CD4-positive, alpha-beta T cell treated with Interleukin-15 for 4 hours (primary cell): ENCODE data around the gene MARCHF9.

ENCODE experiments used
- DNase-seq: peaks from one replicate; pipeline ENCODE4 v3.0.0-alpha.2; 2020; ENCODE audit warnings: low spot score

Gene MARCHF9

DNA sequence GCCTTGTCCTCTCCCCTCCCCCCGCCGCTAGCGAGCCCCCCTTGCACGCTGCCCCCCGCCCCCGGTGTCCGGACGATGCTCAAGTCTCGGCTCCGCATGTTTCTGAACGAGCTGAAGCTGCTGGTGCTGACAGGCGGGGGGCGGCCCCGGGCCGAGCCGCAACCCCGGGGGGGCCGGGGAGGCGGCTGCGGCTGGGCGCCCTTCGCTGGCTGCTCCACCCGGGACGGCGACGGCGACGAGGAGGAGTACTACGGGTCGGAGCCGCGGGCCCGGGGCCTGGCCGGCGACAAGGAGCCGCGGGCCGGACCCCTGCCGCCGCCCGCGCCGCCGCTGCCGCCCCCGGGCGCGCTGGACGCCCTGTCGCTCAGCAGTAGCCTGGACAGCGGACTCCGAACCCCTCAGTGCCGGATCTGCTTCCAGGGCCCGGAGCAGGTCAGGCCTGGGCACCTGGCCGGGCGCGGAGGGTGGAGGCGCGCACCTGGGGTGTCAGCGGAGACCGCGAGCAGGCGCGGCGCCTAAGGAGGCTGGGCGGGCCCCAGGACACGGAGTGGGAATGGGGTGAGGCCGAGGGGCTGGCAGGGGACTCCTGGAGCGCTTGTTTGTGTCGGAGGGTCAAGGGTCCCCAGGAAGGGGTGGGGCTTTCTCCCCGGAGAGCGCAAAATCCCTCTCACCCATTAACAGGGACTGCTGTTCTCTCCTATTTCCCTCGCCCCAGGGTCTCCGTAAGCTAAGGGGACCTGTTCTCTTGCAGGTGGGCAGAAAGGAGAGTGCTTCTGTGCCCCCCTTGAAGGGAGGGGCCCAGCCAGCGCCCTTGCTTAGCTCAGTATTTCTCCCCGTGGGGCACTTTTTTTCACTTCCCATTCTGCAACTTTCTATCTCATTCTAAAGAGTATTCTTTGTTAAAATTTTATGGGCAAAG, 810 bp downstream of the MARCHF9 start:
- no peak for DNase-seq

DNA sequence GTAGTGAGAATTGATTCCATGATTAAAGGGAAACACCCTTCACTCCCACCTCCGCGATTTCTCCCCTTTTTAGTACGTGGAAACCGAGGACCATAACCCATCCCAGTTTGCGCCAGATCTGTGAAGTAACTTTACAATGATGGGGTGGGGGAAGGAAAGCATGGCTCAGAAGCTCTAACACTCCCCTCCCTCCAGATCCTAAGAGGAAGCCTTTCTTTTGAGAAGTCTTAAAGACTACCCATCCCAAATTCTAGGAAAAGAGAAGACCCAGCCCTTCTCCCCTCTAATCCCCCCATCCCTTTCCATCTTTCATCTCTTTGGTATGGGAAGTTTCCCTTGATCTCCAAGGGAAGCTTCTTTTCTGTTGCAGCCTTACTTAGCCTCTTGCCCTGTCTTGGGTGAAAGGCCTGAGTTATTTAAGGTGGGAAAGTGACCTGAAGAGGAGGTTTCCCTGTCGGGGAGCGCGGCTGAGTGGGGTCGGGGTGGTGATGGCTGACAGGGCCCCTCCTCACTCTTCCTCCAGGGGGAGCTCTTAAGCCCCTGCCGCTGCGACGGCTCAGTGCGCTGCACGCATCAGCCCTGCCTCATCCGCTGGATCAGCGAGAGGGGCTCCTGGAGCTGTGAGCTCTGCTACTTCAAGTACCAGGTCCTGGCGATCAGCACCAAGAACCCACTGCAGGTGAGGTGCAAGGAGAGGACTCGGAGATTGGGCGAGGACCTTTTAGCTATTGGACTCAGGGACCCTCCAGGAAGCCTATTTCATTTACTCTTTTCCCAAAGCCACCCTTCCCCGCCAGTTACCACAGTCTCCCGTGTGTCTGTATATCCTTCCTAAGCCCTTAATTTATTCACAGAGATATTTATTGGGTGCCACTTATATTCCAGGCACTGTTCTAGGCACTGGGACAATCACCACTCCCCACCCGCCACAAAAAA, 1.8 kb downstream of the MARCHF9 start:
- DNase-seq = peak; percentile 73

DNA sequence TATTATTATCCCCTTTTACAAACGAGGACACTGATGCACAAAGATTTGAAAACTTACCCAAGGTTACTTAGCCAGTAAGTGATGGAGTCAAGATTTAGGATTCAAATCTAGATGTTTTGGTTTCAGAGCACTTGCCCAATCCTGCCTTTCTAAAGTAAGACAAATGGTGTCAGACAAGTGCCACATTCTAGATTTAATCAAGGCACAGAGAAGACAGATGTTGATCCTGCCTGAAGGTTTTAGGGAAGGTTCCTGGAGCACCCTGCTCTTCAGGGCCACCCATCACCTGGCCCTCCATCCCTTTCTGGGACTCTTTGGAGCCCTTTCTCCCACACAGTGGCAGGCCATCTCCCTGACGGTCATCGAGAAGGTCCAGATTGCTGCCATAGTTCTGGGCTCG, 2.9 kb downstream of the MARCHF9 start:
- DNase-seq = no peak

DNA sequence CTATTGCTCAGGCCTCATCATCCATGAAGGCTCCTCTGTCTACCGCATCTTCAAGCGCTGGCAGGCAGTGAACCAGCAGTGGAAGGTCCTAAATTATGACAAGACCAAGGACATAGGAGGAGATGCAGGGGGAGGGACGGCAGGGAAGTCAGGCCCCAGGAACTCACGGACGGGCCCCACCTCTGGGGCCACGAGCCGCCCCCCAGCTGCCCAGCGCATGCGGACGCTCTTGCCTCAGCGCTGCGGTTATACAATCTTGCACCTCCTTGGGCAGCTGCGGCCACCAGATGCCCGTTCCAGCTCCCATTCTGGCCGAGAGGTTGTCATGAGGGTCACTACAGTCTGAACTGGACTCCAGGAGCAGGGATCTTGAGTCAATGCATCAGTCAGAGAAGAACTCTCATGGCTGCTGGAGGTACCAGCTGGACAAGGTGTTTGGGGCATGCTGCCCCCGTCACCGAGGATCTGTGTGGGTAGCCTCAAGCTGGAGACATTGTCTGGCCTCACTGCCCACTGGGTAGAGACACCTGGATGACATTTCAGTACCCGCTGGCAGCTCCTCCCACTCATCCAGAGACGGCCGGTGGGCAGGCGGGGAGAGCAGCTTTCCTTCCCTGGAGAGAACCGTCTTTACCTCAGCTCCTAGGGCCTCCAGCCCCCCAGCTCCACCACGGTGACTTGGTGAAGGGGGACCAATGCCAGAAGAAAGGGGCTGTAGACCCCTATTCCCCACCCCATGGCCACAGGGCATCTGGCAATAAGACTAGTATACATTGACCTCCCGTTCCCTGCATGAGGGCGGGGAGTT, 3.9 kb downstream of the MARCHF9 start:
- no peak for DNase-seq

DNA sequence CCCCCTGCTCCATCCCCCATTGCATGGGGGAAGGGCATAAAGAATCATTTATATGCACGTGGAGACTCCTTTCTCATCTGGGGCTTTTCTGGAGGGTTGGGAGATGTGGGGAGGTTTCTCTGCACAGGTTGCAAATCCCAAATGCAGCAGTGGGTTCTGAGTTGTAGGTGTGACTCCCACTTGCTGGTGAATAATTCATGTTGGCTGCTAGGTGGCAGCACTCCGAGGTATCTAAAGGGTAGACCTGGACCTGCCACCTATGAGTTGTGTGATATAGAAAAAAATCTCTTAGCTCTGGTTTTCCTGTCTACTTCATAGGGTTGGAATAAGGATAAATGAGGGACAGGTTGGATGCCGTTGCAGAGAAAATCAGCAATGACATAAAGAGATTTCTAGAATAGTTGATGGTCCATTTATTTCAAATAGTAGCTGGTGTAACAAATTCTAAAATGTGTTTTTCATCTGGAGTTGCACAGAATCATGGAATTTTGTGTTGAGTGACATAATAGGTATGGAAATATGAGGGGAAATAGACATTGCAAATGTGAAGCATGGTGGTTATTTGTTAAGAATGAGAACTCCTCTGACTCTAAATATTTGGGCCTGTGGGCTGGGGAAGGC, 4.6 kb downstream of the MARCHF9 start:
- DNase-seq = peak; percentile 57

DNA sequence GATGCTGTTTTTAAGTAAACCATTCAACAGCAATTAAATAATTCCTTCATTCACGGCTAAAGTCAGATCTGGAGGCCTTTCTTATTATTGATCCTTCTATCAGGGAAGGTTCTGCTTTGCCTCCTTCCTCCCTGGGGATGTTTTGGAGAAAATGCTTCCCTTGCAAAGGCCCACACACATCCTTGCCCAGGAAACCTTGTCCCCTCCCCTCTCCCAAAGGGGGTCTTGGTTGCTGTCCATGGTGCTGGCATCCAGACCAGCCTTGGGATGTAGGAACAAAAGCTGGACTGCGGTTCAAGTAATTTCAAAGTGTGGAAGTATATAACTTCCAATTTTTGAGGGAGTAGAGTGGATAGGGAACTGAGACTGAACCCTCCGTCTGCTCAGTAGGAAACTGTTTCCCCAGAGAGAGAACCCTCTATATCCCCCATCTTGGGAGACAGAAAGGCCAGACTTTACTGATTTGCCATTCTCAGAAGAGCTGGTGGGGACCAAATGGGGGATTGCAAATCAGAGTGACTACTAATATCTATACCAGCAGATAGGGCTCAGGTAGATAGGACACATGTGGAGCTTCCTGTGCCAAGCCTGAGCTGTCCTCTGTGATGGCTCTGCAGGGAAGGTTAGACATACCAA, 5.6 kb downstream of the MARCHF9 start:
- DNase-seq = no peak

DNA sequence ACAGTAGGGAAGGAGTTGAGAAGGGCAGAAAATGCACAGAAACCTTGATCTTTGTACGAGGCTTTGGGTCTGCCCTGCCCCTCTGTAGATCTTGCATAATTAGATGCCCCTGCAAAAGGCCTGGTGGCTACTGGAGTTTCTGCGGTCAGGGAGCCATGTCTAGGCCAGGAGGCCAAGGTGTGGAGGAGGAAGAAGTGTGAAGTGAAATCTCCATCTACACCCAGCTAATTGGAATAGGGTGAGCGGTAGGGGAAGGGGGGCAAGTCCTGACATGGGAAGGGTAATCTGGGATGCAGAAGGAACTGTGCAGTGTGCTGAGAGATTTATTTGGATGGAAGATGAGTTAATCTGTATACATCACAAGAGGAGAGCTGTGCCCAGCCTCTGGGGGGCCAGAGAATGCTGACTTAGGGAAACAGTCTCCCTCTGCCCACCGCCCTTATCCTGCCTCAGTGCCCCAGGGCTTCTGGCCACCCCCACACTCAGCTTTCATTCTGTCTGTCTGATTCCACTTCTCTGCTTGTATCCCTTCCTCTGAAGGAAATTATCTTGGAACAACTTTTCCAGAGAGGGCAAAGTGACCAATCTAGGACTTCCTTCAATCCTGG, 6.6 kb downstream of the MARCHF9 start:
- no peak for DNase-seq

DNA sequence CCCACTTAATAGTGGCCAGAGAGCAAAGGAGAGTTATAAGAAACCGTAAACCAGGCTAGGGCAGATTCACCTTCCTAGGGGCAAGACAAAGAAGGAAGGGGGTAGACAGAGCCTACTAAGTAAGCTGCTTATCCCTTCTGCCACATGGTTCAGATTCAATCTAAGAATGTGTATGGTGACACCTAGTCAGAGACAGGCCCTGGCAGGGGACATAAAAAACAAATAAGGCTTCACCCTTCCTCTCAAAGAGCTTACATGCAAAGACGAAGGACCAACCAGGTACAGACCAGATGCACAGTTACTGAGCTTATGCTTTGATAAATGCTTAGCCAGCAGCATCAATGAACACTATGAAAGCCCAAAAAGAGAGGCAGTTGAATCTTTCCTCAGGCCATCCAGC, 7.6 kb downstream of the MARCHF9 start:
- no peak for DNase-seq

DNA sequence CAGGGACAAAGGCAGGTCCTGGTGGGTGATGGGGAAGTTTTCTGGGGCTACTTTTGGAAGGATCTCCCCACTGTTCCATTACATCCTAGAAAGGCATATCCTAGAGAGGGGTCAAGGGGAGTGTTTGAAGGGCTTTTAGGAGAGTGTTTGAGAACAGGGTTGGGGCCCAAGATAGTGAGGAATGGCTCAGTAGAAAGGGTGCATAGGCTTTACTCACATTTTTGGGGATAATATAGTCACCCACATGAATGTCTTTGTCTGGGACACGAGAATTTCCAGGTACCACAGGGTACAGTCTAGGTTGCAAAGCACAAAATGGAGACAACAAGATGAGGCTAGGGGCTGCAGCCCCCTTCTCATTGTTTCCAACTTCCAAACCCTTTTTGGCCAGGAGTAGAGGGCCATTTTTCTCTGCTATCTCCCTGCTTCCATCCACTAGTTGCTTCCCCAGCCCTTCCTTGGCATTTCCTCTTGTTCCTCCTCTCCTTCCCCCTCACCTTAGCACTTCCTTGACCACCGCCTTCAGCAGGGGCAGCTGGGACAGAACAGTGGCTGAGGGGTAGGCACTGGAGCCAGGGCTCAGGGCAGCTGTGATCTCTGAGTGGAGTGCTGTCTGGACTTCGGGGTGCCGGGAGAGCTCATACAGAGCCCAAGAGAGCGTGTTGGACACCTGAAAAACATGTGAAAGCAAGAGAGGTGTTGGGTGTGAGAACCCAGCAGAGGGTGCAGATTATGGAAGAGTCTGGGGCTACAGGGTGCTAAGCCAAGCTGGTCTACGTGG, 9.2 kb downstream of the MARCHF9 start:
- no peak for DNase-seq

DNA sequence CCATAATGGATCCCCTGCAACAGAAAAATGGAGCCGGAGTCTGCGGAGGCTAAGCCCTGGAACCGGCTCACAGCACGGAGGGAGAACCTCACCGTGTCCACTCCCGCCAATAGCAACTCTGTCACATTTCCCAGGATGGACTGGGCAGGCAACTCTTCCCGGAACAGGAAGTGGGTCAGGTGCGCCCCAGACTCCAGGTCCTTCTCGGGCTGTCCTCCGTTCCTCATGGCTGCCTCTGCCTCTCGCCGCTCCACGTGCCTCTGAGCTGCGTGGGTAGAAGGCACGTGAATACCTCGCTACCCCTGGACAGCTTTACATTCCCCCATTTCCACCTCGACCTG, 9.7 kb downstream of the MARCHF9 start:
- no peak for DNase-seq

DNA sequence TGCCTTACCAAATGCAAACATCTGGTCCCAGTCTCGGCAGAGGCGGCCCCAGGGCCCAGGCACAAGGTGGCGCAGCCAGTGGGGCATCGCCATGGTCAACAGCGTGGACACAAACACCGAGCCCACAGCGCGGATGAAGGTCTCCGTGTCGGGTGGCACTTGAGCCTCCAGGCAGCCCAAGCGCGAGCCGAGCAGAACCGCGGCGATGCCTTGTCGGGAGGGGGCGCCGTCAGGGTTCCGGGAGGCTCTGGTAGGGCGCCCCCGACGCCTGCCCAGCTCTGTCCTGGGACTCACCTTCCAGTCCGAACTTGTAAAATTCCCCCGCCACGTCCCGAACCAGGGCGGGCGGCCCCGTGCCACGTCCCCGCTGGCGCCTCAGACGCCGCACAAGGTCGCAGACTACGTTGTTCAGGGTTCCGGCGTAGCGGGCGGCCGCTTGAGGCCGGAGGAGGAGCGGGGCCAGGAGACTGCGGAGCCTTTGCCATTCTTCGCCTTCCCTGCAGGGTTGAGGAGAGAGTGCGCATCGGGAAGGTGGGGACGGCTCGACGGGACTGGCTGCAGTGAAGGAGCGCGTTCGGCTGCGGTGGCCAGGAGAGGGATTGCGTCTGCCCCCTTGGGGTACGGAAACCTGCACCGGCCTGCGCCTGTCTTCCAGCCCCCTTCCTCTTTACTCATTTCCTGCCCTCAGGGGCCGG, 10.2 kb downstream of the MARCHF9 start:
- DNase-seq = peak; percentile 40

DNA sequence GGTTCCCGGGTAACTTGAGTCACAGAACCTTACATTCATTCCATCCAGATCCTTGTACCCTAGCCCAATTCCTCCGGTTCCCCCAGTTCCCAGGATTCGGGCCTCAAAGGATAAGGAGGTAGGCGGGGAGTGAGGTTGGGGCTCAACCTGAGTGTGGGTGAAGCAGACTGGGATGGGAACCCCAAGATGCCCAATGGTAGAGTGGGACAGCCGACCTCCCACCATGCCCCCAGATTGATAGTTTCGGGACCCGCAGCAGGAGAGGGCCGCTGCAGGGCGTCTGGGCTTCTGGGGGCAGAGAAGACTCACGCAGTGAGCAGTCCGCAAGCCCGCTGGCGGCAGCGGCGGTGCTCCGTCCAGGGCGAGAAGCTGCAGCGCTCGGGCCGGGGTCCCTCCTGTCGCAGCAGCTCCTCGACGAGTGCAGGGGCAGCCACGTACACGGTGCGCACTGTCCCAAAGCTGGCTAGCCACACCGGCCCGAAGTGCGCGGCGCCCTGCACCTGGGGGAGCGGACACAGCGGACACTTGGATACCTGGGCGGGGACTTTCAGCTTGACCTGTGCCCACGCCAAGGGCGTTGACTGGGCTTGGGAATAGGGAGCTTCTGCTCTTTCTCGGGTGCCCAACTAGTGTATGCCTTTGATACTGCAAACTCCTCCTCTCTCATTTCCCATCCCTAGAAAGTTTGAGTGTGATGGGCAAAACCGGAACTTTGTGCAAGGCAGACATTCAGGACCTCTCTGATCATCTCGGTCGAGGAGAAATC, 11.0 kb downstream of the MARCHF9 start:
- no peak for DNase-seq

DNA sequence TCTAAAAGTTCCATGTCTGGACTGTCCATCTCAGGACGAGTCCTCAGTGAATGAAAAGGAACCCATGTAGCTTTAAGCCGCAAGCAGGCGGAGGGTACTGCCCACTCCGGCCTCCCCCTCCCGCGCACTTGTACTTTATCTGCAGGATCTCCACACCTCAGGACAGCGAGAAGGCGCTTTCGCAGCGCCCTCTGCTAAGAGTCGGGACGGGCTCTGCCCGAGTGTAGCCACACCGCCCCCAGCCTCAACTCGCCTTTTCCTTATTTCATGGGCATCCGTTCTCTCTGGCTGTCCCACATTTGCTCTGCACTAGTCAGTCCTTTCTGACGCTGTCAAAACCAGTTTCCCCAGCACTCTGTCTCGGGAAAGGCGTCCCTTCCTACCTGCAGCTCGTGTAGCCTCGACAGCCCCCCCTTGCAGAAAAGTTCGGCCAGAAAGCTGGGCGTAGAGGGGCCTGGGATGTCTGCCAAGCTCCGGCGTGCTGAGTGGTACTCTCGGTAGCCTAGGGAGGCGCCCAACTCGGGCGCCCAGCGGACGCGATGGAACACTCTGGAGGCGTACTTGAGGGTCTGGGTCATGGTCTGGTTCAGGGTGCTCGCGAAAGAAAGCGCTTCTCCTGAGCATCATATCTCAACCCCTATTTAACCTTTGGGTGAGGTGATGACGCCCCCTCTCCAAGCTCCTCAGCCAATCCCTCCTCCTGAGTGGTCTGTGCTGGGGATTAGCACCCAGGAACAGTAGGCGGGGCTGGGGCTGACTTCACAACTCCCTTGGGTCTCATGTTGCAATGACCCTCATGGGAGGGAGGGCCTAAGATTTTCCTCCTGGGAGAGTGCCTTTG, 11.8 kb downstream of the MARCHF9 start, which contains the start of gene CYP27B1:
Gene CYP27B1 (minus strand): TSS at position 615 of the 841 bp plus-strand sequence. CDS start 37 bp downstream, at position 578.
- DNase-seq = no peak

DNA sequence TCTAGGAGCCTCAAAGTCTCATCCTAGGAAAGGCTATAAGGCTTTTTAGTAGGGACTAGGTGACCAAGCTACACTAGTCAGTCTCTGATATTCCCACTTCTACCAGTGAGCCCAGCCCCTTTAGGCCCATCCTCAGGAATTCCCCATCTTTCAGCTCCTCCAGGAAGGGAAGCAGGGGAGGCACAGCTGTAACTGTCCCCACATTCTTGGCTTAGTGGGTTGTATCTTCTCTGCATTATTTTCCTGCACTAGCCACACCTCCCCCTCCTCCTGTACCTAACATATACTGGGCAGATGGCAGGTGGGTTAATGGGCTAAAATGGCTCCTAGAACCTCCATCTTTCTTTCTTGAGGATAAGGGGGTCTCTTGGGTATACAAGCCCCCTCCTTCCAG, 12.4 kb downstream of the MARCHF9 start:
- no peak for DNase-seq

DNA sequence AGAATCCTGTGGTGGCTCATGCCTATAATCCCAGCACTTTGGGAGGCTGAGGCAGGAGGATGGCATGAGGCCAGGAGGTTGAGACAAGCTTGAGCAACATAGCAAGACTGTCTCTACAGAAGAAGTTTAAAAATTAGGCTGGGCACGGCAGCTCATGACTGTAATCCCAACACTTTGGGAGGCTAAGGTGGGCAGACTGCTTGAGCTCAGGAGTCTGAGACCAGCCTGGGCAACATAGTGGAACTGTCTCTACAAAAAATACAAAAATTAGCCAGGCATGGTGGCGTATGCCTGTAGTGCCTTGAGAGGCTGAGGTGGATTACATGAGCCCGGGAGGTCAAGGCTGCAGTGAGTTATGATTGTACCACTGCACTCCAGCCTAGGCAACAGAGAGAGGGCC, 13.0 kb downstream of the MARCHF9 start:
- DNase-seq = no peak

DNA sequence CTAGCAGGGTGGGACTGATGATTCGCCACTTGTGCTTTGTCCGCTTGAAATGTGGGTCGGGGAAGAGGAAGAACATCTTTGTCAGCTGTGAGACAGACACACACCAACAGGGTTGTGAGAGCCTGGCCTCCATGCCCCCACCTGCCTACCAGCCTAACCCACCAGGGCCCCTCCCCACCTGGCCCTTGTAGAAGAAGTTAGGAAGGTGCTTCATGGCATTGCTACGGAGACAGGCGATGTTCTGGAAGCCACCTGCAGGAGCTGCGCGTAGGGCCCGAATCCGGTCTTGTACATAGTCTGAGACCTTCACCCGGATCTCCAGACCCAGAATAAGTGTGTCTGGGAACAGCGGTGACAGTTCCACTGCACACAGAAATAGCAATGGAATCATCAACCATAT, 14.7 kb downstream of the MARCHF9 start:
- no peak for DNase-seq

DNA sequence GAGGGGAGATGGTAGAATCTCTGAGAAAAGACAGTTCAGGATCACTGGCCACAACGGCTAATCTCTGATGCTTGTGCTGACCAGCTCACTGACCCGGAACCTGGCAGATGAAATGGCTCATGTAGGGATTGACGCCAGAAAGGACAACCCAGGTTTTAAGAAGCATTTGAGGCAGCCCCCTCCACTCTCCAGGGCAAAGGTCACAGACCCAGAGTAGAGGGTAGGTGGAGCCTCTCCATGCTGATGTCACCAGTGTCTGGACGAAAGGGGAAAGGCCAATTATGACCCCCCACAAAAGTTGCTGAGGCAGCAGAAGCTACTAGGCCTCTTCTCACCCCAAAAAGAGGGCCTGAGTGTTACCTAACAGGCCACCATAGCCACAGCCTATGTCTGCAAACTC, 15.8 kb downstream of the MARCHF9 start:
- no peak for DNase-seq
